ENCODE results near the gene PRKN.

Gene PRKN

GRCh38 chr6:161403717-161404116, 1323.8 kb downstream of the PRKN start:
- no peak for DNase-seq (ENCODE audit: low read depth in 1 of 2, low spot score in 1 of 2)
- Histone ChIP-seq H3K4me3 (replicated peaks; ENCODE audit: insufficient read depth, low read length) (no peak overlapping the region), H3K27me3 (ENCODE audit: insufficient read depth, poor library complexity, severe bottlenecking) (no peaks in the 10 kb centered on the region), H3K27ac (replicated peaks) (no peak overlapping the region)
- no peak for TF ChIP-seq POLR2AphosphoS5 (IDR thresholded peaks at IDR 0.05; ENCODE audit: low read depth)
- no peak for TF ChIP-seq REST (IDR thresholded peaks at IDR 0.05; ENCODE audit: insufficient replicate concordance, low read depth)
- no peak for TF ChIP-seq CTCF (IDR thresholded peaks at IDR 0.05; ENCODE audit: insufficient read depth, low read length)
- no peak for TF ChIP-seq SPI1 (IDR thresholded peaks at IDR 0.05; ENCODE audit: borderline replicate concordance, low read depth)
- TF ChIP-seq GABPA (IDR thresholded peaks at IDR 0.05; ENCODE audit: low read depth) = no peak

GRCh38 chr6:161401587-161402309, 1325.8 kb downstream of the PRKN start:
- no peak for TF ChIP-seq GABPA (IDR thresholded peaks at IDR 0.05; ENCODE audit: low read depth)
- no peak for TF ChIP-seq REST (IDR thresholded peaks at IDR 0.05; ENCODE audit: insufficient replicate concordance, low read depth)
- no peak for TF ChIP-seq CTCF (IDR thresholded peaks at IDR 0.05; ENCODE audit: insufficient read depth, low read length)
- no peak for TF ChIP-seq POLR2AphosphoS5 (IDR thresholded peaks at IDR 0.05; ENCODE audit: low read depth)
- no peak for TF ChIP-seq SPI1 (IDR thresholded peaks at IDR 0.05; ENCODE audit: borderline replicate concordance, low read depth)
- Histone ChIP-seq H3K4me3 (replicated peaks; ENCODE audit: insufficient read depth, low read length) (no peak overlapping the region), H3K27me3 (ENCODE audit: insufficient read depth, poor library complexity, severe bottlenecking) (no peaks in the 10 kb centered on the region), H3K27ac (replicated peaks) (no peak overlapping the region)
- DNase-seq (ENCODE audit: low read depth in 1 of 2, low spot score in 1 of 2) = no peak

GRCh38 chr6:161400671-161401070, 1326.9 kb downstream of the PRKN start:
- H3K27ac ChIP-seq (replicated peaks) = no peak overlapping the region
- DNase-seq (ENCODE audit: low read depth in 1 of 2, low spot score in 1 of 2) = no peak

More at GRCh38 chr6:161400671-161401070, 1326.9 kb downstream of the PRKN start:
- TF ChIP-seq CTCF (IDR thresholded peaks at IDR 0.05; ENCODE audit: insufficient read depth, low read length) (no peak), POLR2AphosphoS5 (IDR thresholded peaks at IDR 0.05; ENCODE audit: low read depth) (no peak), GABPA (IDR thresholded peaks at IDR 0.05; ENCODE audit: low read depth) (no peak), REST (IDR thresholded peaks at IDR 0.05; ENCODE audit: insufficient replicate concordance, low read depth) (no peak), SPI1 (IDR thresholded peaks at IDR 0.05; ENCODE audit: borderline replicate concordance, low read depth) (no peak)
- H3K27me3 ChIP-seq (ENCODE audit: insufficient read depth, poor library complexity, severe bottlenecking) = no peaks in the 10 kb centered on the region
- no peak overlapping the region for H3K4me3 ChIP-seq (replicated peaks; ENCODE audit: insufficient read depth, low read length)
